Natural killer cell (primary cell): ENCODE data around the gene ABHD15. TPM values are rescaled to one million over a fixed set of nuclear protein-coding genes. Genes with fewer than 3 reads are reported as not detected.

Source experiments
- ATAC-seq, 3 donors: fragments of 150-1000 bp in 2 of 3; fragments of 200-7000 bp in 1 of 3; cut with Tn5 transposase; 1 replicate in 1 of 3; 2 replicates in 2 of 3; pipeline ENCODE4 v1.10.0; 2021; ENCODE audit warnings: mild to moderate bottlenecking in 2 of 3, moderate library complexity in 2 of 3
- DNase-seq, 2 donors: peaks; one replicate each; pipeline versions ENCODE4 v3.0.0 to v3.0.0-alpha.2; 2013 to 2021; ENCODE audit warnings: mixed read lengths in 1 of 2
- H3K27ac ChIP-seq: one replicate; pipeline ENCODE4 v1.5.1; 2013; ENCODE audit warnings: mild to moderate bottlenecking, low read length
- H3K27me3 ChIP-seq: one replicate; pipeline ENCODE4 v1.6.1; 2013; ENCODE audit warnings: low read length; ENCODE audit not compliant: control insufficient read depth, insufficient read depth
- H3K36me3 ChIP-seq: one replicate; pipeline ENCODE4 v1.6.1; 2013; ENCODE audit warnings: low read length; ENCODE audit not compliant: control insufficient read depth, insufficient read depth
- H3K4me1 ChIP-seq: one replicate; pipeline ENCODE4 v1.6.1; 2013; ENCODE audit warnings: low read length; ENCODE audit not compliant: control insufficient read depth, insufficient read depth
- H3K4me3 ChIP-seq: one replicate; pipeline ENCODE4 v1.5.1; 2013; ENCODE audit warnings: low read length
- H3K9me3 ChIP-seq: one replicate; pipeline ENCODE4 v1.6.1; 2013; ENCODE audit warnings: low read length; ENCODE audit not compliant: control insufficient read depth, insufficient read depth
- H3K27ac Mint-ChIP-seq, 2 donors: one replicate each; pipeline ENCODE4 v1.8.0; 2022; ENCODE audit warnings: mild to moderate bottlenecking in 2 of 2, mixed read lengths in 2 of 2, moderate library complexity in 1 of 2
- H3K27me3 Mint-ChIP-seq, 2 donors: one replicate each; pipeline ENCODE4 v1.8.0; 2022; ENCODE audit warnings: low read depth in 2 of 2, mixed read lengths in 2 of 2
- H3K36me3 Mint-ChIP-seq: one replicate; pipeline ENCODE4 v1.8.0; 2022; ENCODE audit warnings: mixed read lengths
- H3K4me1 Mint-ChIP-seq, 2 donors: one replicate each; pipeline ENCODE4 v1.8.0; 2022; ENCODE audit warnings: mixed read lengths in 2 of 2
- H3K4me3 Mint-ChIP-seq: one replicate; pipeline ENCODE4 v1.8.0; 2022; ENCODE audit warnings: mild to moderate bottlenecking, moderate library complexity, mixed read lengths
- H3K9me3 Mint-ChIP-seq, 2 donors: one replicate each; pipeline ENCODE4 v1.8.0; 2022; ENCODE audit warnings: mixed read lengths in 2 of 2
- CTCF ChIP-seq: fragments of 200-600 bp; IDR thresholded peaks from one replicate; pipeline ENCODE4 v1.8.0; 2022; ENCODE audit warnings: antibody characterized with exemption
- WGBS: methylation state at CpG from one replicate; pipeline ENCODE4 v1.1.7; 2013; ENCODE audit warnings: missing lambda C conversion rate; ENCODE audit not compliant: insufficient coverage; 5-methylcytosine and 5-hydroxymethylcytosine counted together
- intact Hi-C: fragments of 100-400 bp; cut with micrococcal nuclease; formaldehyde crosslinking; loops from one replicate; pipeline ENCODE4 v1.14.2; 2022
- total RNA-seq, 4 donors: library from RNA; stranded (reverse); fragments of 120-200 nt in 1 of 4; gene quantifications; one replicate each; pipeline versions ENCODE4 v1.2.3 to v1.2.4, GENCODE V29; 2013 to 2022

Gene ABHD15
- total RNA-seq, 3 donors from 2014 or later (not counting 1 experiment from before 2014, with no cell fraction given), result 31.7 to 33.8 (median 33.1) TPM

GRCh38 chr17:29586676-29587469, 20.0 kb upstream of the ABHD15 start:
- H3K9me3 ChIP-seq, result no peaks in the 10 kb centered on the region
- peaks cover 66% of the 10 kb centered on the region for H3K4me1 ChIP-seq
- intact Hi-C loops, result no loop called here
- 78% methylated on average over 8 of the region's 9 CpGs for WGBS
- DNase-seq (no peak), ATAC-seq (no peak)
- H3K36me3 ChIP-seq, result peaks cover 12% of the 10 kb centered on the region
- H3K36me3 Mint-ChIP-seq, result no peaks in the 10 kb centered on the region
- H3K27ac ChIP-seq, result no peak overlapping the region
- H3K4me1 Mint-ChIP-seq, result peaks cover 15 to 61% of the 10 kb centered on the region in 2 donors
- H3K27ac Mint-ChIP-seq, result peak overlapping the region; percentile 26 to 79
- TF ChIP-seq CTCF, result no peak
- H3K9me3 Mint-ChIP-seq, result no peaks in the 10 kb centered on the region
- no peak overlapping the region for H3K4me3 ChIP-seq
- no peak overlapping the region for H3K4me3 Mint-ChIP-seq
- no peaks in the 10 kb centered on the region for H3K27me3 ChIP-seq
- no peaks in the 10 kb centered on the region for H3K27me3 Mint-ChIP-seq

- Mint-ChIP-seq H3K4me1 (peaks cover 16 to 49% of the 10 kb centered on the region in 2 donors), H3K36me3 (no peaks in the 10 kb centered on the region), H3K4me3 (no peak overlapping the region), H3K27me3 (no peaks in the 10 kb centered on the region), H3K9me3 (no peaks in the 10 kb centered on the region), H3K27ac (no peak overlapping the region)
- ATAC-seq (no peak), DNase-seq (peak in 1 of 2 donors; percentile 62)
- no peak overlapping the region for H3K4me3 ChIP-seq
- no peaks in the 10 kb centered on the region for H3K9me3 ChIP-seq
- no peak overlapping the region for H3K27ac ChIP-seq
- intact Hi-C loops, result no loop called here
- H3K27me3 ChIP-seq, result no peaks in the 10 kb centered on the region
- H3K36me3 ChIP-seq, result peaks cover 21% of the 10 kb centered on the region
- 54% methylated on average over 8 of the region's 8 CpGs for WGBS
- peaks cover 55% of the 10 kb centered on the region for H3K4me1 ChIP-seq
- TF ChIP-seq CTCF, result no peak
These were observed 18.4 kb upstream of the ABHD15 start for GRCh38 chr17:29585080-29585751.

DNA sequence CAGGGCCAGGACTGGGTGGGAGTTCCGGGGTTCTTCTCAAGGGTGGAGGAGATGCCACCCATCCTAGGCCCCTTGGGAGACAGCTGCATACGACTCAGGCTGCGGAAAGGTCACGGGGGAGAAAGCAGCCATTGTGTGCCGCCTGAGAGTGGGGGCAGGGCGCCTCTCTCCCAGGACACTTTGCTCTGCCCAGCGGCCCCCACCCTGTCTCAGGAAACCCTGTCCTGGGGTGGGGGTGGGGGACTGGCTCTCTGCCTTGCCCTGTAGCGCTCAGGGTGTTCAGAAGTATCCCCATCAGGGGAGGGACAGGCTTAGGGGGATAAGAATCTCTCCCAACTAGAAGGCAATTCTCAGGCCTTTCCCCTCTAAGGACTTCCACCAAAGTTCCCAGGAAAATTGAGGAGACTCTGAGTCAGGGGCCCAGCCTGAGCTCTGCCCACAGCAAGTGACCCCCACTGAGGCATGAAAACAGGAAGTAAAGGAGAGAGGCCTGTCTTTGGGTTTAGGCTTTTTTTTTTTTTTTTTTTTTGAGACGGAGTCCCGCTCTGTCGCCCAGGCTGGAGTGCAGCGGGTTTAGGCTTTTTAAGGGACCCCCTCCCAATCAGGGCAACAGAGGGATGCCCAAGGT, 17.7 kb upstream of the ABHD15 start:
- H3K4me1 Mint-ChIP-seq, result peaks cover 20 to 47% of the 10 kb centered on the region in 2 donors
- H3K4me1 ChIP-seq, result peaks cover 51% of the 10 kb centered on the region
- no peak overlapping the region for H3K4me3 Mint-ChIP-seq
- H3K27ac Mint-ChIP-seq, result peak overlapping the region in 1 of 2 donors; percentile 62
- H3K27me3 Mint-ChIP-seq, result no peaks in the 10 kb centered on the region
- H3K27ac ChIP-seq, result no peak overlapping the region
- no peak overlapping the region for H3K4me3 ChIP-seq
- no peak for ATAC-seq
- TF ChIP-seq CTCF, result no peak
- 75% methylated on average over 12 of the region's 12 CpGs for WGBS
- H3K9me3 ChIP-seq, result no peaks in the 10 kb centered on the region
- H3K36me3 Mint-ChIP-seq, result no peaks in the 10 kb centered on the region
- no peaks in the 10 kb centered on the region for H3K9me3 Mint-ChIP-seq
- peaks cover 21% of the 10 kb centered on the region for H3K36me3 ChIP-seq
- intact Hi-C loops, result no loop called here
- no peaks in the 10 kb centered on the region for H3K27me3 ChIP-seq
- DNase-seq, result no peak
